CD4-positive, alpha-beta T cell treated with Interleukin-4 for 4 hours (primary cell): ENCODE results near the gene STYXL2.

Experiments used
- DNase-seq: peaks from one replicate; pipeline ENCODE4 v3.0.0-alpha.2; 2020

STYXL2 gene

GRCh38 chr1:167111868-167112709, 18.2 kb downstream of the STYXL2 start:
- no peak for DNase-seq

- DNase-seq: no peak
Measured at GRCh38 chr1:167114725-167115124, 20.9 kb downstream of the STYXL2 start.

- DNase-seq: no peak
Measured at GRCh38 chr1:167115655-167116054, 21.8 kb downstream of the STYXL2 start.

GRCh38 chr1:167116174-167116573, 22.3 kb downstream of the STYXL2 start:
- DNase-seq: no peak

GRCh38 chr1:167117225-167117624, 23.4 kb downstream of the STYXL2 start:
- DNase-seq: no peak

GRCh38 chr1:167118188-167118587, 24.3 kb downstream of the STYXL2 start:
- DNase-seq: no peak

- DNase-seq: no peak
Measured at GRCh38 chr1:167119696-167120095, 25.8 kb downstream of the STYXL2 start.

GRCh38 chr1:167120899-167121298, 27.0 kb downstream of the STYXL2 start:
- no peak for DNase-seq

- peak; percentile 8 for DNase-seq
Measured at GRCh38 chr1:167121375-167122120, 27.7 kb downstream of the STYXL2 start.

GRCh38 chr1:167122121-167122480, 28.2 kb downstream of the STYXL2 start:
- DNase-seq: no peak

- DNase-seq: no peak
Measured at GRCh38 chr1:167122568-167122967, 28.7 kb downstream of the STYXL2 start.

GRCh38 chr1:167126317-167126716, 32.4 kb downstream of the STYXL2 start:
- DNase-seq: no peak

- DNase-seq: no peak
Measured at GRCh38 chr1:167126811-167127210, 32.9 kb downstream of the STYXL2 start.

GRCh38 chr1:167127236-167127635, 33.4 kb downstream of the STYXL2 start:
- DNase-seq: no peak

GRCh38 chr1:167127661-167128060, 33.8 kb downstream of the STYXL2 start:
- DNase-seq: no peak

- DNase-seq: no peak
Measured at GRCh38 chr1:167128261-167129227, 34.7 kb downstream of the STYXL2 start.

- DNase-seq: no peak
Measured at GRCh38 chr1:167130829-167131510, 37.1 kb downstream of the STYXL2 start.

- DNase-seq: no peak
Measured at GRCh38 chr1:167132301-167133010, 38.6 kb downstream of the STYXL2 start.

- DNase-seq: no peak
Measured at GRCh38 chr1:167135281-167135840, 41.5 kb downstream of the STYXL2 start.

- DNase-seq: no peak
Measured at GRCh38 chr1:167136191-167136614, 42.3 kb downstream of the STYXL2 start.

GRCh38 chr1:167136806-167137205, 42.9 kb downstream of the STYXL2 start:
- DNase-seq: no peak
